B cell (primary cell): ENCODE results near the gene EFCAB8. TPM values are rescaled to one million over a fixed set of nuclear protein-coding genes. Genes with fewer than 3 reads are reported as not detected.

Source experiments
- ATAC-seq: fragments of 200-7000 bp; cut with Tn5 transposase; one replicate; pipeline ENCODE4 v1.10.0; 2021; ENCODE audit warnings: low read depth, mild to moderate bottlenecking, moderate number of reproducible peaks, moderate library complexity
- CTCF ChIA-PET: fragments of 350-600 bp; sonication (Branson Sonifier 250); formaldehyde crosslinking; loops from one replicate; lab custom pipeline; 2021; ENCODE audit warnings: antibody characterized with exemption, inconsistent platforms; lab: Charles Lee
- POLR2A ChIA-PET: fragments of 350-600 bp; sonication (Branson Sonifier 250); formaldehyde crosslinking; loops from one replicate; lab custom pipeline; 2021; ENCODE audit warnings: antibody characterized with exemption; lab: Charles Lee
- DNase-seq: peaks from one replicate; pipeline ENCODE4 v3.0.0; 2013
- H2AFZ ChIP-seq: 2 replicates; pipeline ENCODE4 v1.6.1; 2012; ENCODE audit warnings: mild to moderate bottlenecking, low read depth, low read length; ENCODE audit not compliant: insufficient read depth, poor library complexity, severe bottlenecking
- H3K27ac ChIP-seq, 2 donors: 1 replicate in 1 of 2; 2 replicates in 1 of 2; pipeline ENCODE4 v1.5.1; 2012 to 2013; ENCODE audit warnings: low read length in 2 of 2, mild to moderate bottlenecking in 2 of 2, moderate library complexity in 1 of 2
- H3K27me3 ChIP-seq, 4 experiments: fragments of 200-600 bp in 1 of 4; sonication (generic) in 1 of 4; replicated peaks in 1 of 4; 1 replicate in 2 of 4; 2 replicates in 2 of 4; pipeline versions ENCODE4 v1.6.1 to v1.7.0; 2013 to 2016; ENCODE audit warnings: low read length in 3 of 4, mild to moderate bottlenecking in 2 of 4, mixed read lengths in 1 of 4, moderate library complexity in 1 of 4; ENCODE audit not compliant: insufficient read depth in 4 of 4, control insufficient read depth in 3 of 4; ENCODE audit errors: control extremely low read depth in 1 of 4
- H3K36me3 ChIP-seq, 2 experiments: replicated peaks in 1 of 2; 1 replicate in 1 of 2; 2 replicates in 1 of 2; pipeline versions ENCODE4 v1.6.1 to v1.7.1; 2013; ENCODE audit warnings: low read length in 1 of 2; ENCODE audit not compliant: insufficient read depth in 2 of 2, control insufficient read depth in 1 of 2; ENCODE audit errors: control extremely low read depth in 1 of 2, extremely low read depth in 1 of 2
- H3K4me1 ChIP-seq, 2 donors: fragments of 200-600 bp in 1 of 2; sonication (generic) in 1 of 2; 1 replicate in 1 of 2; 2 replicates in 1 of 2; pipeline versions ENCODE4 v1.5.1 to v1.6.1; 2013 to 2017; ENCODE audit warnings: low read length in 2 of 2; ENCODE audit not compliant: control insufficient read depth in 2 of 2, insufficient read depth in 2 of 2
- H3K4me2 ChIP-seq: replicated peaks from 2 replicates; pipeline ENCODE3; 2012; ENCODE audit warnings: mild to moderate bottlenecking, low read depth, low read length; ENCODE audit not compliant: poor library complexity, severe bottlenecking
- H3K4me3 ChIP-seq, 5 experiments: fragments of 200-600 bp in 1 of 5; sonication (generic) in 1 of 5; 1 replicate in 3 of 5; 2 replicates in 2 of 5; pipeline versions ENCODE4 v1.5.1 to v1.7.0; 2011 to 2016; ENCODE audit warnings: low read length in 4 of 5, mild to moderate bottlenecking in 4 of 5, low read depth in 2 of 5, control low read depth in 1 of 5, moderate library complexity in 1 of 5; ENCODE audit not compliant: insufficient read depth in 1 of 5; ENCODE audit errors: control extremely low read depth in 1 of 5, extremely low read depth in 1 of 5
- H3K79me2 ChIP-seq: fragments of 200-600 bp; sonication (generic); one replicate; pipeline ENCODE4 v1.6.0; 2016; ENCODE audit warnings: low read length; ENCODE audit not compliant: control insufficient read depth, insufficient read depth
- H3K9ac ChIP-seq: fragments of 200-600 bp; sonication (generic); 2 replicates; pipeline ENCODE4 v1.6.1; 2017; ENCODE audit warnings: mild to moderate bottlenecking, low read length, moderate library complexity
- H3K9me3 ChIP-seq, 3 donors: one replicate each; pipeline versions ENCODE4 v1.6.1 to v1.7.1; 2013; ENCODE audit warnings: low read length in 2 of 3; ENCODE audit not compliant: control insufficient read depth in 2 of 3, insufficient read depth in 1 of 3; ENCODE audit errors: control extremely low read depth in 1 of 3
- H4K20me1 ChIP-seq: 2 replicates; pipeline ENCODE4 v1.6.0; 2012; ENCODE audit warnings: mild to moderate bottlenecking, low read length; ENCODE audit not compliant: insufficient read depth, control insufficient read depth, poor library complexity, severe bottlenecking
- H3K27ac Mint-ChIP-seq: one replicate; pipeline ENCODE4 v1.8.0; 2021; ENCODE audit warnings: mixed read lengths
- H3K27me3 Mint-ChIP-seq: one replicate; pipeline ENCODE4 v1.8.0; 2021; ENCODE audit warnings: mixed read lengths
- H3K4me1 Mint-ChIP-seq: one replicate; pipeline ENCODE4 v1.8.0; 2021; ENCODE audit warnings: mixed read lengths
- H3K4me3 Mint-ChIP-seq: one replicate; pipeline ENCODE4 v1.8.0; 2021; ENCODE audit warnings: mixed read lengths
- H3K9me3 Mint-ChIP-seq: one replicate; pipeline ENCODE4 v1.8.0; 2022; ENCODE audit warnings: mixed read lengths; ENCODE audit not compliant: insufficient read depth
- CTCF ChIP-seq: fragments of 200-600 bp; IDR thresholded peaks from one replicate; pipeline ENCODE4 v1.8.0; 2022; ENCODE audit warnings: antibody characterized with exemption, mild to moderate bottlenecking
- EZH2 ChIP-seq: IDR thresholded peaks from 2 replicates; pipeline ENCODE4 v1.6.1; 2012; ENCODE audit warnings: borderline replicate concordance, low read depth, mild to moderate bottlenecking, moderate library complexity, low read length; ENCODE audit not compliant: insufficient read depth, poor library complexity, severe bottlenecking
- WGBS: methylation state at CpG from one replicate; pipeline ENCODE4 v1.1.5; 2013; ENCODE audit warnings: missing lambda C conversion rate; ENCODE audit not compliant: insufficient coverage; 5-methylcytosine and 5-hydroxymethylcytosine counted together
- intact Hi-C: fragments of 100-400 bp; cut with micrococcal nuclease; formaldehyde crosslinking; loops from one replicate; pipeline ENCODE4 v1.10.0; 2022
- polyA plus RNA-seq: library from polyadenylated mRNA; depleted of rRNA; stranded (reverse); fragments of >200 nt; gene quantifications from 2 replicates; pipeline ENCODE4 v1.2.3, GENCODE V29; 2012
- total RNA-seq, 2 donors: library from RNA; stranded (reverse); fragments of 120-200 nt in 1 of 2; gene quantifications; 1 replicate in 1 of 2; 2 replicates in 1 of 2; pipeline versions ENCODE4 v1.2.3 to v1.2.4, GENCODE V29; 2013 to 2022

The EFCAB8 gene
- total and polyA plus RNA-seq, 2 donors (not counting 1 experiment from before 2014, with no cell fraction given) = 0.72 to 2.3 TPM

GRCh38 chr20:32914031-32914430 is 55.3 kb downstream of the EFCAB8 start:
- no peaks in the 10 kb centered on the region for H3K79me2 ChIP-seq
- peaks cover 0 to 3% (median 0%) of the 10 kb centered on the region in 4 experiments for H3K27me3 ChIP-seq
- ChIA-PET CTCF (no interaction called here), POLR2A (no interaction called here)
- peaks cover 7% of the 10 kb centered on the region for H3K9me3 Mint-ChIP-seq
- no peak overlapping the region for H3K27ac ChIP-seq
- H3K27ac Mint-ChIP-seq = no peak overlapping the region
- no peak overlapping the region for H3K9ac ChIP-seq
- no peaks in the 10 kb centered on the region for H3K36me3 ChIP-seq
- H3K4me1 ChIP-seq = no peaks in the 10 kb centered on the region
- WGBS = 89% methylated on average over 1 of the region's 1 CpG
- no peaks in the 10 kb centered on the region for H3K27me3 Mint-ChIP-seq
- H3K9me3 ChIP-seq = peaks cover 0 to 18% (median 17%) of the 10 kb centered on the region in 3 donors
- DNase-seq (no peak), ATAC-seq (no peak)
- intact Hi-C loops = no loop called here
- no peaks in the 10 kb centered on the region for H3K4me1 Mint-ChIP-seq
- no peaks in the 10 kb centered on the region for H4K20me1 ChIP-seq
- H2AFZ ChIP-seq = no peak overlapping the region
- TF ChIP-seq EZH2 (no peak), CTCF (no peak)
- no peak overlapping the region for H3K4me3 ChIP-seq
- H3K4me3 Mint-ChIP-seq = no peak overlapping the region
- no peak overlapping the region for H3K4me2 ChIP-seq

- Histone ChIP-seq H3K4me3 (no peak overlapping the region), H3K9me3 (peaks cover 0 to 18% (median 17%) of the 10 kb centered on the region in 3 donors), H4K20me1 (no peaks in the 10 kb centered on the region), H3K27me3 (peaks cover 0 to 3% (median 0%) of the 10 kb centered on the region in 4 experiments), H3K9ac (no peak overlapping the region), H2AFZ (no peak overlapping the region), H3K4me1 (no peaks in the 10 kb centered on the region), H3K4me2 (no peak overlapping the region), H3K36me3 (no peaks in the 10 kb centered on the region), H3K79me2 (no peaks in the 10 kb centered on the region), H3K27ac (no peak overlapping the region)
- intact Hi-C loops = no loop called here
- DNase-seq (no peak), ATAC-seq (no peak)
- WGBS = 90% methylated on average over 8 of the region's 9 CpGs
- no peaks in the 10 kb centered on the region for H3K4me1 Mint-ChIP-seq
- H3K9me3 Mint-ChIP-seq = peaks cover 7% of the 10 kb centered on the region
- ChIA-PET CTCF (no interaction called here), POLR2A (no interaction called here)
- H3K27me3 Mint-ChIP-seq = no peaks in the 10 kb centered on the region
- H3K4me3 Mint-ChIP-seq = no peak overlapping the region
- H3K27ac Mint-ChIP-seq = no peak overlapping the region
- TF ChIP-seq CTCF (no peak), EZH2 (no peak)
Observed at GRCh38 chr20:32917191-32917950, 58.6 kb downstream of the EFCAB8 start.
